Measurements from ENCODE around the gene GCNT2.
"Not testable (repeated sequence)": the region's sequence is repeated elsewhere in the genome, so short reads cannot be mapped to it uniquely, and the experiment has no call there.

The GCNT2 gene

GRCh38 chr6:10514049-10514780, 6.9 kb upstream of the GCNT2 start:
- DNase-seq: no peak

GRCh38 chr6:10516953-10517352, 4.2 kb upstream of the GCNT2 start:
- DNase-seq: no peak

- no peak for DNase-seq
Measured at GRCh38 chr6:10518557-10519407, 2.4 kb upstream of the GCNT2 start.

- not testable (repeated sequence) for DNase-seq
Measured at GRCh38 chr6:10519408-10519697, 1.8 kb upstream of the GCNT2 start.

DNA sequence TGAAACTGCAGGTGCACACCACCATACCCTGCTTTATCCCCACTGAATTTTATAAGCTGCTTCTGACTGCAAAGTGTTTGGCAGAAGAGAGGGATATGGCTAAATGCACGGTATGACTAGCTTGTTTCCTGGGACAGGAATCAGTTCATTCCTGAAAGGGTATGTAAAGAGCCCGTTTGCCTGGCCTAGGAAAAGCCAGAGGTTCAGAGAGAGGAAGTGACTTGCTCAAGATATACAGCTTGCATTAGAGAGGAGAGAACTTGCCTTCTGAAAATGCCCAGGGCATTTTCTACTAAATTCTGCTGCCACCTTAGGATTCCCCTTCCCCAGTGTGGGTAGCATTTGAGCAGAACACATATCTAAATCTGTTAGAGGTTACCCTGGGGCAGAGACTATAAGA, 683 bp upstream of the GCNT2 start:
- no peak for DNase-seq

- no peak for DNase-seq
Measured at GRCh38 chr6:10522929-10523573, 1.9 kb downstream of the GCNT2 start.

- DNase-seq: no peak
Measured at GRCh38 chr6:10526156-10526555, 5.0 kb downstream of the GCNT2 start.

GRCh38 chr6:10528158-10528981, 7.2 kb downstream of the GCNT2 start:
- DNase-seq: peak; percentile 64

DNA sequence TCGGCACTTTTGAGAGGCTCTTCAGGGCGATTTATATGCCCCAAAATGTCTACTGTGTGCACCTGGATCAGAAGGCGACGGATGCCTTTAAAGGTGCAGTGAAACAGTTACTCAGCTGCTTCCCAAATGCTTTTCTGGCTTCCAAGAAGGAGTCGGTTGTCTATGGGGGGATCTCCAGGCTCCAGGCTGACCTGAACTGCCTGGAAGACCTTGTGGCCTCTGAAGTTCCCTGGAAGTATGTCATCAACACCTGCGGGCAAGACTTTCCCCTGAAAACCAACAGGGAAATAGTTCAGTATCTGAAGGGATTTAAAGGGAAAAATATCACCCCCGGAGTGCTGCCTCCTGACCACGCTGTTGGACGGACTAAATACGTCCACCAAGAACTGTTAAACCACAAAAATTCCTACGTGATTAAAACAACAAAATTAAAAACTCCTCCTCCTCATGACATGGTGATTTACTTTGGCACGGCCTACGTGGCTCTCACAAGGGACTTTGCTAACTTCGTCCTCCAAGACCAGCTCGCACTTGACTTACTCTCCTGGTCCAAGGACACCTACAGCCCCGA, 8.2 kb downstream of the GCNT2 start:
- DNase-seq: no peak

GRCh38 chr6:10529828-10530374, 8.8 kb downstream of the GCNT2 start:
- DNase-seq: not testable (repeated sequence)

- no peak for DNase-seq
Measured at GRCh38 chr6:10531503-10531902, 10.4 kb downstream of the GCNT2 start.

- DNase-seq: no peak
Measured at GRCh38 chr6:10531942-10532341, 10.8 kb downstream of the GCNT2 start.

- DNase-seq: no peak
Measured at GRCh38 chr6:10532392-10532791, 11.2 kb downstream of the GCNT2 start.

GRCh38 chr6:10534419-10534762, 13.2 kb downstream of the GCNT2 start:
- DNase-seq: no peak

DNA sequence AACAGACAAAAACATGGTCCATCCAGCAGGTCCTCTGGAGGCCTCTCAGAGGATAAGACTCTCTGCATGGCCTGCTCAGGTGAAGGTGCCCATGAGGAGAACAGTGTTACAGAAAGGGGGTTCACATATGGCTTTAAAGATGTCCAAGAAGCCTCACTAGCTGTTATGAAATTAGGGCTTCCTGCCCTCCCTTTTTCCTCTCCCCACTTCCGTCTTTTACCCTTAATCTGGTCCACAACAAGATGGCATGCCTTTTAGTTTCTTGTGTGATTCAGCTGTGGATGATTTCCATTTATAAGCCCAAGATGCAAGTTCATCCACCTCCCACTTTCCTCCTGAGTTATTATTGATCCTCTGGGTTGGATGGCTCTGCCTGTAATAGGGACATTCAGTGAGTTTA, 14.0 kb downstream of the GCNT2 start:
- no peak for DNase-seq

- no peak for DNase-seq
Measured at GRCh38 chr6:10537726-10538125, 16.6 kb downstream of the GCNT2 start.

DNA sequence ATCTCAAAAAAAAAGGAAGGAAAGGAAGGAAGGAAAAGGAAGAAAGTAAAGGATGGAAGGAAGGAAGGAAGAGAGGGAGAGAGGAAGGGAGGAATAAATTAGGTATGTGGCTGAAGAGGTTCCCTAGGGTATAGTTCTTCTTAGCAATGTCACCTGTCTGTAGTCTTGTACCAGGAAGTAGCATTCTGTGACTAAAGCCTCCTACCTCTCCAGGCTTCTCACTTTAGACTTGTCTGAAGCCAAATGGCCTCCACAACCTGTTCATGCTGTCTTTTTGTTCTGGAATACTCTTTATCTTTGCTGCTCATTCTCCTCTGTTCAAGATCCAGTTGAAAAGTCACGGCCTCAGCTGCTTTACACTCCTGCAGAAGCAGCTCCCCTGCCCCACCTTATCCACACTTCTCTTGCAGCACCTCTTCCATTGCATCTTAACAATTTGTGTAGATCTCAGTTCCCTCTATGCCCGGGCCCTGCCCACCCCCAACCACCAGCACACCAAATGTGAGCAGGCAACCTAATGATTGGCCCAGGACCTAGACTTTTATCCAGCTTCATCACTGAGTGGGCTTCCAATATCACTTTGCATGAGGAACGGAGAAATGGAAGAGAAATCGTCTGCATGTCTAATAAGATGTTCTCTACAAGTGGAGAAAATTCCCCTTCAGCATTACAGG, 19.1 kb downstream of the GCNT2 start:
- no peak for DNase-seq

GRCh38 chr6:10541591-10541990, 20.4 kb downstream of the GCNT2 start:
- DNase-seq: no peak

- DNase-seq: no peak
Measured at GRCh38 chr6:10542213-10542612, 21.1 kb downstream of the GCNT2 start.

DNA sequence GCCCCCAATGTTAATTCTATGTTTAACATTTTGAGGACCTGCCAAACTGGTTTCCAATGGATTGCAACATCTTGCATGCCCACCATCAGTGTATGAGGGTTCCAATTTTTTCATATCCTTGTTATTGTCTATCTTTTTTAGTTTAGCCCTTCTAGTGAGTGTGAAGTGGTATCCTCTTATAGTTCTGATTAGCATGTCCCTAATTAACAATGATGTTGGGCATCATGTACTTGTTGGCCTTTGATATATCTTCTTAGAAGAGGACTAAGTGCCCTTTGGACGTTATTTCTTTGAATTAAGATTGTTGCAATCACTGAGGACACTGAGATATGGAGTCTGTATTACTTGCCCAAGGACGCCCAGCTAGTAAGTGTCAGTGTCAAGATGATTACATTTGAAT, 22.3 kb downstream of the GCNT2 start:
- DNase-seq: no peak

- DNase-seq: no peak
Measured at GRCh38 chr6:10545482-10545881, 24.3 kb downstream of the GCNT2 start.

GRCh38 chr6:10547809-10548208, 26.7 kb downstream of the GCNT2 start:
- no peak for DNase-seq

Measured in activated CD8-positive, alpha-beta memory T cell treated with anti-CD3 and anti-CD28 coated beads, Interleukin-2, amount 50 U/mL, for 48 hours (primary cell).